Measurements from ENCODE around the gene UBXN11. TPM values are rescaled to one million over a fixed set of nuclear protein-coding genes. Genes with fewer than 3 reads are reported as not detected.

The UBXN11 gene
- total RNA-seq, 1 donor from 2014 or later: 23.1 TPM

GRCh38 chr1:26290882-26291261 is 15.6 kb downstream of the UBXN11 start:
- no peak for ATAC-seq
- intact Hi-C loops (cut with DNase I): no loop called here
- DNase-seq (ENCODE audit: low spot score): no peak

GRCh38 chr1:26290122-26290881 is 16.1 kb downstream of the UBXN11 start:
- ATAC-seq (peak; percentile 4), DNase-seq (ENCODE audit: low spot score) (no peak)
- intact Hi-C loops (cut with DNase I): no loop called here

DNA sequence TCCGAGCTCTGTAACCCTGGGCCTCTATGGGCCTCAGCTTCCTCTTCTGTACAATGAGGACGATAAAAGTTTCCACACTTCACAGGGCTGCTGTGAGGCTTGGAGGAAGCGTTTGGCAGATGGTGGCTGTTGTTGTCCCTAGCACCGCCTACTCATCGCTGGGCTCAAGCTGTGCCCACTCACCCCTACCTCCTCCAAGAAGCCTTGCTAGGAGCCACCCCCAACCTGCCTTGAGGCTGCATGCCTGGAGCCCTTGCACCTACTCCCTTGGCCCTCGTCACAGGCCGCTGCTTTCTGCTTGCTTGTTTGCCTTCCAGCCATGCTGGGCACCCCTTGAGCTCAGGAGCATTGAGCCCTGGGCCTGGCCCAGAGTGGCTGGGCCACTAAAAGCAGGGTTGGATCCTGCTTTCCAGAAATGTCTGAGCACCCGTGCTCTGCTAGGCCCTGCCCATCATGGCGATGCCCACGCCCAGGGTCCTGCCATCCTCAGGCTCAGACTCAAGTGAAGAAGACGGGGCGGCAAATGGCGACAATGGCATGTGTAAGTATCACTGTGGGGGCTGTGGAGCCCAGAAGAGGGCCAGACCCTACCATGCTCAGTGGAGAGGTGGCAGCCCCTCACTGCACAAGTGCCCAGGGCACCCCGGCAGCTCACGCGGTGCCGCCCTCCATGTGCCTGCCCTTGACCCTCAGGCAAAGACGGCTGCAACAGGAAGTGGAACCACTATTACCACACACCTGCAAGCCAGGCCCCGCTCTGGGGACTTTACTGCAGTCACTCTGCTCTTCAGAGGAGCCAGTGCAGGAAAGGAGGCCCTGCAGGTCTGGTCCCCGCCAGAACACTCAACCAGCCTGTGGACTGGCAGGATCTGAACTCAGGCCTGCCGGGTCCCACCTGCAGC is 17.0 kb downstream of the UBXN11 start:
- ATAC-seq (peak; percentile 43), DNase-seq (ENCODE audit: low spot score) (no peak)
- intact Hi-C loops (cut with DNase I): no loop called here

- intact Hi-C loops (cut with DNase I): no loop called here
- ATAC-seq (no peak), DNase-seq (ENCODE audit: low spot score) (no peak)
These were observed 18.0 kb downstream of the UBXN11 start for GRCh38 chr1:26288311-26288941.

- DNase-seq (ENCODE audit: low spot score) (no peak), ATAC-seq (no peak)
- intact Hi-C loops (cut with DNase I): no loop called here
These were observed 18.6 kb downstream of the UBXN11 start for GRCh38 chr1:26287811-26288210.

- intact Hi-C loops (cut with DNase I): no loop called here
- ATAC-seq: peak; percentile 79
- DNase-seq (ENCODE audit: low spot score): no peak
These were observed 19.3 kb downstream of the UBXN11 start for GRCh38 chr1:26287033-26287711.

GRCh38 chr1:26286064-26286416 is 20.4 kb downstream of the UBXN11 start:
- ATAC-seq (no peak), DNase-seq (ENCODE audit: low spot score) (no peak)
- intact Hi-C loops (cut with DNase I): no loop called here

GRCh38 chr1:26285366-26286063 is 20.9 kb downstream of the UBXN11 start:
- no peak for DNase-seq (ENCODE audit: low spot score)
- intact Hi-C loops (cut with DNase I): no loop called here
- no peak for ATAC-seq

- intact Hi-C loops (cut with DNase I): loop anchor here (5.0 kb wide), 1 partner anchor 33 kb away; the partner anchor contains the start of gene CD52
- ATAC-seq: peak; percentile 27
- DNase-seq (ENCODE audit: low spot score): no peak
These were observed 21.7 kb downstream of the UBXN11 start for GRCh38 chr1:26284597-26285347.

GRCh38 chr1:26283871-26284596 is 22.4 kb downstream of the UBXN11 start:
- DNase-seq (ENCODE audit: low spot score): no peak
- no peak for ATAC-seq
- intact Hi-C loops (cut with DNase I): loop anchor here (5.0 kb wide), 1 partner anchor 33 kb away; the partner anchor contains the start of gene CD52

DNA sequence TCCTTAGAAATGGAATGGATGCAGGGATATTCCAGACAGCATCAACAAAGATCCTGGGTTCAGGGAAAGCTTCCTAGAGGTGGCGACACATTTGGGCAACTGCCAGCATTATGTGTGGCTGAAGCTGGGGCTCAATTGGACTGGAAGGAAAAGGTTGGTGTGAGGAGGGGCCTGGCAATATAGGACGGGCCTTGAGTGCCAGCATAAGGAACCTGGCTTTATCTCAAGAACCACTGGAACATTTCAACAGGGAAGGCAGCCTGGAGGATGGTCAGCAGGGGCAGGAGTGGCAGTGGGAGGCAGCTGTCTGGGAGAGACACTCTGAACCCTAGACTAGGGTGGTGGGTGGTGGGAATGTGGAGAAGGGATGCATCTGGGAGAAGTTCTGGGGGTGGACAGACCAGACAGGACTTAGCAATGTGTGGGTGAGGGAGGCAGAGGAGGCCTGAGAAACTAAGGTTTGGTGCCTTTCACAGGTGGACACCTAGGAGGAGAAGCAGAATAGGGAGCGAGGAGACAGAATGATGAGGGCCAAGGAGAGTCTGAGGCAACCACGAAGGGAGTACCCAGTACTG is 23.1 kb downstream of the UBXN11 start:
- ATAC-seq (no peak), DNase-seq (ENCODE audit: low spot score) (no peak)
- intact Hi-C loops (cut with DNase I): loop anchor here (5.0 kb wide), 1 partner anchor 34 kb away; the partner anchor contains the start of gene CD52

DNA sequence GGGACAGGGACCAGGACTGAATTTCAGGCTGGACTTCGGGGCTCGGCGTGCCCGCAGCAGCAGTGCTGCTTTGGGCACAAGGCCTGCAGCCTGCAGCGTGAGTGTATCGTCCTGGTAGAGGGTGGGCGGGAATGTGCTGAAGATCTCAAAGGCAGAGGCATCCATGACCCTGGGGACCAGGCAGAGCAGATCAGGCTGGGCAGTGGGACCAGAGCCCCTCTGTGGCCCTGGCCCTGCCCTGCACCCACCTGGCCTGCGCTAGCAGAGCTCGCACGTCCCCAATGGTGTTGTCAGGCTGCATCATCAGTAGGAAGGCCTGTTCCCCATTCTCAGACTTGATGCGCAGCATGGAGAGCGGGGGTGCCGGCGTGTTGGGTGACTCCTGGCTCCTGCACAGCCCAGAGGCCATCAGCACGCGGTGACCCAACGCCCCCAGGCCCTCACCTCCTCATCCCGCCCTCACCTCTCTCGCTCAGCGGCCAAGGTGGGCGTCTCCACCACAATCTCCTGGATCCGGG is 24.0 kb downstream of the UBXN11 start:
- ATAC-seq: no peak
- intact Hi-C loops (cut with DNase I): loop anchor here (5.0 kb wide), 1 partner anchor 35 kb away; the partner anchor contains the start of gene CD52

GRCh38 chr1:26281971-26282370 is 24.5 kb downstream of the UBXN11 start:
- intact Hi-C loops (cut with DNase I): loop anchor here (5.0 kb wide), 1 partner anchor 35 kb away; the partner anchor contains the start of gene CD52
- ATAC-seq: no peak
- DNase-seq (ENCODE audit: low spot score): no peak

More for the DNA sequence above, 24.0 kb downstream of the UBXN11 start:
- no peak for DNase-seq (ENCODE audit: low spot score)

DNA sequence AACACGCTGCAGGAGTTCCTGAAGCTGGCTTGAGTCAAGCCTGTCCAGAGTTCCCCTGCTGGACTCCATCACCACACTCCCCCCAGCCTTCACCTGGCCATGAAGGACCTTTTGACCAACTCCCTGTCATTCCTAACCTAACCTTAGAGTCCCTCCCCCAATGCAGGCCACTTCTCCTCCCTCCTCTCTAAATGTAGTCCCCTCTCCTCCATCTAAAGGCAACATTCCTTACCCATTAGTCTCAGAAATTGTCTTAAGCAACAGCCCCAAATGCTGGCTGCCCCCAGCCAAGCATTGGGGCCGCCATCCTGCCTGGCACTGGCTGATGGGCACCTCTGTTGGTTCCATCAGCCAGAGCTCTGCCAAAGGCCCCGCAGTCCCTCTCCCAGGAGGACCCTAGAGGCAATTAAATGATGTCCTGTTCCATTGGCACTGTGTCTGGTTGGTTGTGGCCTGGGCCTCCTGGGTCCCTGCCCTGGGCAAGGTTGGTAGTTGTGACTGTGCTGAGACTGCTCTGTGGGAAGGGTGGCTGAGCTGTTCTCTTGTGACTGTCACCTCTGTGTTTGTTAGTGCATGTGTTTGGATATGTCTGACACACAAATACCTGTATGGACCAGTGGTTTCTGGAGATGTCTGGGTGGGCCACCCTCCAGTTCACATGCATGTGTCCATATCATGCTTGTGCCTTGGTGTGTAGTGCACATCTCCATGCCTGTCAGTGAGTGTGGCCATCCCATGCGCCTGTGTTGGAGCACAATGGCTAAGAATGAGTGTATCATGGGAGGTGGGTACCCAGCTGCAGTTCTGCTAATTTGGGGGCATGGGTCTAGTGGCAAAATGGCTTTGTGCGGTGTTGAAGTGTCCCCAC is 25.1 kb downstream of the UBXN11 start:
- DNase-seq (ENCODE audit: low spot score): no peak
- intact Hi-C loops (cut with DNase I): loop anchor here (5.0 kb wide), 1 partner anchor 36 kb away; the partner anchor contains the start of gene CD52
- no peak for ATAC-seq

- intact Hi-C loops (cut with DNase I): loop anchor here (5.0 kb wide), 1 partner anchor 37 kb away; the partner anchor contains the start of gene CD52
- no peak for DNase-seq (ENCODE audit: low spot score)
- no peak for ATAC-seq
These were observed 25.9 kb downstream of the UBXN11 start for GRCh38 chr1:26280333-26281042.

All from sciatic nerve (tissue), 2 donors.